ENCODE measurements around the gene XYLT2.
A peak's percentile ranks its signal among the peaks of the same experiment; 100 is the strongest.

The XYLT2 gene

DNA sequence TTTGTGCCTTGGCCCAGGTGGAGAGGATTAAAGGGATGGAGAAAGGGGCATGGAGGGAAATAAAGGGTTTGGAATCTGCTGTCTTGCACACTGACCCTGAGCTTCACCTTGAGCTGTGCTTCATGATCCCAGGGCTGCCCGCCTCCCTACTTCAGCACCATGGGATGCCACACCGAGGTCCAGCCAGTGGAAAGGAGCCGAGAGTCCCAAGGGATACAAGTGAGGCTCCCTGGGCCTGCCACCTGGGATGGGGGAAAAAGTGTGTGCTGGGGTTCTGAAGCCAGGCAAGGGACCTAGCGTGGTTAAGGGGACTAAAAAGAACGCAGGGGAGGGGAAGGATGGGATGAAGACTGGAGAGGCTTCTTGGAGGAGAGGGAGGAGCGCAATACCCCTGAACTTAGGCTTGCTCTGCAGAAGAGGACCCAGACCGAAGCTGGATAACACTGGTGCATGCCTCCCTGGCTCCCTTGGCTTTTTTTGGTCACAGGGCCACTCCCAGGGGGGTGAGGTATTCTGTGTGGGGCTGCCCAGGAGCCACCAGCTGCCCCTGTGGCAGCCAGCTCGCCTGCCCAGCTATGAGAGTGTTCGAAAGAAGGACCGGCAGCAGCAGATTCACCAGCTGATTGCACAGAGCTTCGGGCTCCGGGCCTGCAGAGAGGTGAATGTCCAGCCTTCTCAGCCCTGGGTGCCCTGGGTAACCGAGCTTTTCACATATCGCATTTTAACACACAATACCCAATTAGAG, 19.9 kb downstream of the XYLT2 start:
- DNase-seq: no peak

DNA sequence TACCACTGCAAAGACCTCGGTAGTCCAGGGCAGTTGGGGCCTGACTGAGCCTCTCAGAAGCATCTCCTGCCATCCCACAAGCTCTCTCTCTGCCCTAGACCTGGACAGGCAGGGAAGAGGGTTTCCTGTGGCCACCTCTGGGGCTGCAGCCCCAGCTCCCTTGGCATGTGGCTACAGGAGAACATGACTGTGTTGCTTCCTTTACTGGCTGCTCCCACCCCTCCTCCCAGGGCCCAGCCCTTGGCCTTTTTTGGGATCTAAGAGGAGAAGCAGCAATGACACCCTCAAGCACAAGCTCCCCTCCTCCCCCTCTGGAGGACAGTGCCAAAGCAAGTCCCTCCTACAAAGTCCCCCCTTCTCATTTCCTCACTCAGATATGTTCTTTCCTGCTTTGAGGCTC, 21.5 kb downstream of the XYLT2 start:
- DNase-seq: no peak

DNA sequence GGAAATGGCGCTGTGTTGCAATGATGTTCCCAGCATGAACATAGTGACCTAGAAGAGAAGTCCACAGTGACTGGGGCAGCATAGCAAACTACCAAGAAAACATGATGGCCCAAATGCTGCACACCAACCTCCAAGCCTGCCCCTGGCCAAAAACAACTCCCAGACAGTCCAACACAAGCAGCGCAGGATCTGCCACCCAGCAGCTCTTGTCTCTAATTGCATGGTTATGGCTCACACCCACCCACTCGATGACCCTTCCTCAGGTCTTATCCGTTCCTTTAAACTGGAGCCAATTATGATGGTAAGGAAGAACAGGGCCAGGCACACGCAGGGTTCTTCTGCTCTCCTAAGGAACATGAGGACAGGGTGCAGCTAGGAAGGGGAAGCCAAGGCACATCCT, 24.1 kb downstream of the XYLT2 start:
- DNase-seq: no peak

DNA sequence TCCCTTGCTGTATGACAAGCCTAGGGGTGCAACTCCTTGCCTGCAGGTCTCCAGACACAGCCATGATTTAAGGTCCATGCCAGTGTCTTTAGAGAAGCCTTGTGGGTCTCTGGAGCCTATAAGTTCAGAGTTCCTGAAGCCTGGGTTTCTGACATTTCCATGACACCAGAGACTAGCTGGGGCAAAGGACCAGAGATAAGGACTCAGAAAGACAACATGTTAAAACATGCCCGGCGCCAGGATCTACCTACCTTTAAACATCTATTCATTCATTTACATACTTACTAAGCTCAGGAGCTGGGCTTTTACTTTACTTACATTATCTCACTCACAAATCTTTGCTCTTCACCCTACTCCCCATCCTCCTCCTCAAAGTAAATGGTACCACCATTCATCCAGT, 25.6 kb downstream of the XYLT2 start:
- no peak for DNase-seq

DNA sequence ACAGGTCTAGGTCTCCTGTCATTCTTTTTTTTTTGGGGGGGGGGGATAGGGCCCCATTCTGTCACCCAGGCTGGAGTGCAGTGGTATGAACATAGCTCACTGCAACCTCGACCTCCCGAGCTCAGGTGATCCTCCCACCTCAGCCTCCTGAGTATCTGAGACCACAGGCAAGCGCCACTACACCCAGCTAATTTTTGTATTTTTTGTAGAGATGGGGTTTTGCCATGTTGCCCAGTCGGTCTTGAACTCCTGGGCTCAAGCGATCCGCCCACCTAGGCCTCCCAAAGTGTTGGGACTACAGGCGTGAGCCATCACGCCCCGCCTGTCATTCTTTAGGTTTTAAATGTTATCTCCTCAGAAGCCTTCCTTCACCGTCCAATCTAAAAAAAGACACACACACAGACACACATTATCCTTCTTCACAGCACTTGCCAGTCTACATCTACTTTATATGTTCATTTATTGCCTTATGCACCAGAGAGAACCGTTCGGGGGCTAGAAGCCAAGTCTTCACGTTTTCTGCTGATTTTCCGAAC, 26.4 kb downstream of the XYLT2 start:
- no peak for DNase-seq

DNA sequence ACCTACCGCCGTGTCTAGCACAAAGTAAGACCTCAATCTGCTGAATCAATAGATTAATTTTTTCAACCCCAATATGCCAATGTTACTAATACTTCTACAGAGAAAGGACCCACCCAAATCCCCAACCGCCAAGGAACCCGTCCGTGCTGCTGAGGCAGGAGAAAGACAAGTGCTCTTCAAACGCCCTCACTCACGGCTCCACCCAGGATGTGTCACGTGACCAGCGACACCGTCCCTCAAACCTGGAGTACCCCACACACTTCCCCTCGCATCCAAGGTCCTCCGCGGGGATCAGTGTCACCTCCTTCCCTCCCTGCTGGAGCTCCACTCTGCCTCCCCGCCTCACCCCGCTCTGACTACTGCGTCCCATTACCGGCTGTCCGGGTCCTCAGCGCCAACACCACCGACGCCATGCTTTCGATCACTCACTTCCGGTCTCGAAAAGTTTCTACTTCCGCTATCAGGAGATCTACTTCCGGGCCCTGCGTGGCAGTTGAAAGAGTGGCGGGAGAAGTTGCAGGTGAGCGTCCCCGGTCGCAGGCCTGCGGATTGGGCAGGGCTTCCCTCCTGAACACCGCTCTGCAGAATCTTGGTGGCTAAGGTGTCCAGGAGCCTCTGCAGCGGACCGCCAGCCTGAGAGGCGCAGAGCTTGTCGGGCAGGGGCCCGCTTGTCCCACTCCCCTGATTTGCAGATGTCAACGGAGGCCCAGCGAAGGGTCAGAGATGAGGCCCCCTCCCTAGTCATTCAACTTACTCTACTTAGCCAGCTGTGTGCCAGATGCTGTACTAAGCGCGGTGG, 27.0 kb downstream of the XYLT2 start, which contains the start of the genes EME1 and MRPL27:
Gene EME1 (plus strand): TSS at position 472 of the 799 bp plus-strand sequence. CDS start 1,980 bp downstream, outside the sequence.
Gene MRPL27 (minus strand): TSS at position 427 of the 799 bp plus-strand sequence. CDS start 14 bp downstream, at position 413.
- peak; percentile 53 to 95 (median 79) for DNase-seq

DNA sequence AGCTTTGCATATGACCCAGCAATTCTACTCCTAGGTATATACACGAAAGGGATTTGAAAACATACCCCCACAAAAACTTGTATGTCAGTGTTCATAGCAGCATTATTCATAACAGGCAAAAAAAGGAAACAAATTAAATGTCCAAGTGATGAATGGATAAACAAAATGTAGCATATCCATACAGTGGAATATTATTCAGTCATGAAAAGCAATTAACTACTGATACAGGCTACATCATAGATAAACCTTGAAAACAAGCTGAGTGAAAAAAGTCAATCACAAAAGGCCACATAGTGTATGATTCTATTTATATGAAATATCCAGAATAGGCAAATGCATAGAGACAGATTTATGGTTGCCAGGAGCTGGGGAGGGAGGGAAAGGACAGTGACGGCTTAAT, 27.8 kb downstream of the XYLT2 start:
- DNase-seq: no peak

DNA sequence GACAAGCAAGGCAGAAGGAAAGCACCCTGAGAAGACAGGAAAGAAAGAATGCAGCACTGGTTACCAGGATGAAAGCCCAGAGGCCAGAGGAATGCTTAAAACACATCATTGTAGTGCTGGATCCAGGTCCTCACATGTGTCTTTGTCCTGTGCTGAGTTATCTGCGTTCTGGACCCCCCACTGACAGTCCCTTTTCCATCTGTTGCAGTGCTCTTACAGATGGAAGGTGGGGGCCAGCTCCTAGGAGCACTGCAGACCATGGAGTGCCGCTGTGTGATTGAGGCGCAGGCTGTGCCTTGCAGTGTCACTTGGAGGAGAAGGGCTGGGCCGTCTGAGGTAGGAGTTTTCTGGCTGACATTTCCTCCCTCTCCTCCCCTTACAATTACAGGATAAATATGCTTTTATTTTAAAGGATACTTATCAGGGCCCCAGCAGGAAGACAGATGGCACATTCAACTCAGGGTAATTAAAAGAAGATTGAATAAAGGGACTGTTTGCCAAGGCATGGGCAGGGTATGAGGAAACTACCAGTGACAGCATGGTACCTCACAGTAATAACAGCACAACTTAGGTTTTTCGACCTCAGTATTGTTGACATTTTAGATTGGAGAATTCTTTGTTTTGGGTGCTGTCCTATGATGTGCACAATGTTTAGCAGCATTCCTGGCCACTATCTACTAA, 30.1 kb downstream of the XYLT2 start:
- no peak for DNase-seq

DNA sequence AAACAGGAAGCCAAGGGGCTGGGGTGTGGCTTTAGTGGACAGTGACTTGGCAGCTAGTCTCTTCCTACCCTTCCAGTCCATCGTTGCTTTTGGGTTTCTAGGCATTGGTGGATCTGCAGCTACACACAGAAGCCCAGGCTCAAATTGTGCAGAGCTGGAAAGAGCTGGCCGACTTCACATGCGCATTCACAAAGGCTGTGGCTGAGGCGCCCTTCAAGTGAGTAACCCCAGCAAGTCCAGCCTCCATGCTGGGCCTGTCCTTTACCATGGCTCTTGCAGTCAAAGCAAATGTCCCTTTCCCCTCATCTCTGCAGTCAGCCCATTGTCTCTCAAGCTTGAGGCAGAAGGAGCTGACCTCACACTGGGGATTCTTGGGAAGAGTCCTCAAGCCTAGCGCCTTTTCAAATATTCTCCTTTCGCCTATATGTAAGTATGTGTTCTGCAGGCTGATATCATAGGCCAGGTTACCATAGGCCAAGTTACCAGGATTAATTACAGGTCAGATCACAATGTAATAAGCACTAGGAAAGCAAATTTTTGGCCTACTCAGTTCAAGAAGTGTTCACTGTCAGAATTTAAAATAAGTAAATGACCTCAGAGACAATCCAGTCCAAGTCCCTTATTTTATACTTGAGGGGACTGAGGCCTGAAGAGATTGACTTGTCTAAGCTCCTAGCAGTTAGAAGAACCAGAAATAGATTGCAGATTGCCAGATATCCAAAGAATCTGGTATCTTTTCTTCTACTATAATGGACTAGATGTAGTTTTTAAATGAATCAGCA, 33.6 kb downstream of the XYLT2 start:
- DNase-seq: no peak

DNA sequence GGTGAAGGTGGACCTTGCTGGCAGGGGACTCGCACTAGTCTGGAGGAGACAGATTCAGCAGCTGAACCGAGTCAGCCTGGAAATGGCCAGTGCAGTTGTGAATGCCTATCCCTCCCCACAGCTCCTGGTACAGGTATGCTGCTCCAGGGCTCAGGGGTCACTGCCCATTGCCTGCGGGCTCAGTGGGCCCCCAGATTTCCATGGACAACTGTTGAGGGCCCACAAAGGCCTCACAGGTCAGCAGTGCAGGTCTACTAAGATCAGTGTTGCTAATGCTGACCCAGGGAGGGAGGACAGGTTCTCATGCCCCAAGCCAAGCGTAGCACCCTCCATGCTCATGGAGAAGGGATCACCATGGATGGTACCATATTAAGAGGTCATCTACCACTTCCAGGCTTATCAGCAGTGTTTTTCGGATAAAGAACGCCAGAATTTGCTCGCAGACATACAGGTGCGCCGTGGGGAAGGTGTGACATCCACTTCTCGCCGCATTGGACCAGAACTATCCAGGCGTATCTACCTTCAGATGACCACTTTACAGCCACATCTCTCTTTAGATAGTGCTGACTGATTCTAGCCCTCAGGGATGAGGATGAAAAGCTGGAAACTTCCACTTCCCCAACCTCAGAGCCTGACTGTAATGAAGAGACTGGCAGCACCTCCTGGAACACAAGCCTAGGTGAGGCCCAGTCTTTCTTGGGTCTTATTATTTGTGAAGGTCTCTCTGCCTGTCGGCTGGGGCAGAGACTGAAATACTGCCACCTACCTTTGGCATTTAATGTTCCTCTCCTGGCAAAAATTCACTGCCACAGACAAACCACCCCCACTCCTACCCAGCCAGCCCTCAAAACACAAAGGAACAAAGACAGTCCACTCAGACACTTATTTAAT, 34.7 kb downstream of the XYLT2 start:
- no peak for DNase-seq

DNA sequence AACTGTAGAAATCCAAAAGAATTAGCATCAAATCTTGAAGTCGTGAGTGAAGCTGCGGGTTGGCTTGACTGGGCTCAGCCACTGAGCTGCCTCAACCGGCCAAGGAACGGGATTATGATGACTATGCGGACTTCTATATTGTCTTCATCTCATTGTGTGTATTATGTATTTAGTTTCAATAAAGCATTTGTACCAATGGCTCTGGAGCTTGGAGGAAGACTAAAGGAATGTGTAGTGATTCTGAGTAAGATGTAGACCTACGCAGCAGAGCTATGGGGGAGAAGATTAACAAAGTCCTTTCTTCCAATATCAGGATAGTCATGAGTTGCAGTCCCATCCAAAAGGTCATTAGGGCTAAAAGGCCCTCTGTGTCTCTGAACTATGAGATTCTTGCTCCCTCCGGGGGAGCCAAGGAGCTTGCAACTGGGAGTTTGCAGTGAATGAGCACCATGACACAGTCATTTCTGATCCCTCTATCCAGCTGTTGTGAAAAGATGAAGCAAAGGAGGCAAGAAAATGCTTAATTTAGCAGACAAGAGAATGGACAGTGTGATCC, 35.4 kb downstream of the XYLT2 start:
- DNase-seq: no peak

DNA sequence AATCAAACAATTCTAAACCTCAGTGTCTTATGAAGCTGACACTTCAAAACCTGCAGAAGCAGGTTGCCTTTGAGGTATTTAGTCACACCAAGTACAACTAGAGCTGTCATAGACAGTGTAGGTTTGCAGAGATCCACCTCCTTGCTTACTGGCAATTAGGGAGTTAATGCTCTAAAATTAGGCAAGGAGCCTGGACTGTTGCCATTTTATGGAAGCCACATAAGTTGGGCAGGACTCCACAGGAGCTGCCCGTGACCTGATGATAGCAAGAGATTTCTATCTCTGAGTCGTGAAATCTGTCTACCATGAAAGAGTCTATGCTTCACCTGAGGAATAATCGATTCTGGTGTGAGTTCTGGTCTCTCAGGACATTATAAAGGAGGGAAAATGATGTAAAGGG, 36.0 kb downstream of the XYLT2 start:
- no peak for DNase-seq

DNA sequence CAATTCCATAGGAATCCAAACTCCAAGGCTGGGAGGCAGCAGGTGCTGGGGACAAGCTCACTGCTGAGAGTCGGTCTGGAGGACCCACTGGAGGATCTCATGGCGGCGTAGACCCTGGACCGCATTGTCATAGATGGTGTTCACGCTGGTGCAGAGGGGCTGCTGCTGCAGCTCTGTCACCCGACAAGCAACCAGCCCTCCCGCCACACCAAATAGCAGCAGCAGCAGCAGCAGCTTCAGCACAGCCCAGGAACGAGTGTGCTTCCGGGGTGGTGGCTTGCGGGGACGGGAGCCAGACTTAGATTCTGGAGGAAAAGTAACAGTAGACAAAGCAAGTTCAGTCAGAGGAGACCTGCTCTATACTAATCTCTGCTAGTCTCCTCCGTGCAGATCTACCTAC, 37.0 kb downstream of the XYLT2 start:
- DNase-seq: no peak

DNA sequence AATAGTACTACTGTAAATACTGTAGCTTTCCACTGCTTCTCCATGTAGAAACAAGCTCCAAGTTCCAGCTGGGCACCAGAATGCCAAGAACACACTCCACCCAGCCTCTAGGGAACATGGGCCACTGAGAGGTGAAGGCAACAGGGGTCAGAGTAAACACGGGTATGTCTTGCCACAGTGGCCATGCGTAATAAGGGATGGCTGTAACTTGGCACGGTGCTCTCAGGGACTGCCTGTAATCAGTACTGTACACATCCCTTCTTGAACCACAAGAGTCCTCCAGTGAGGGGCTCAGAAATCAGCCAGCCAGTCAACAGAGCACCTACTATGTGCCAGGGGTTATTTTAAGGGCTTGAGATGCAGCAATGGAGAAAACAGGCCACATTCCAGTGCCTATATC, 40.6 kb downstream of the XYLT2 start:
- DNase-seq: no peak

DNA sequence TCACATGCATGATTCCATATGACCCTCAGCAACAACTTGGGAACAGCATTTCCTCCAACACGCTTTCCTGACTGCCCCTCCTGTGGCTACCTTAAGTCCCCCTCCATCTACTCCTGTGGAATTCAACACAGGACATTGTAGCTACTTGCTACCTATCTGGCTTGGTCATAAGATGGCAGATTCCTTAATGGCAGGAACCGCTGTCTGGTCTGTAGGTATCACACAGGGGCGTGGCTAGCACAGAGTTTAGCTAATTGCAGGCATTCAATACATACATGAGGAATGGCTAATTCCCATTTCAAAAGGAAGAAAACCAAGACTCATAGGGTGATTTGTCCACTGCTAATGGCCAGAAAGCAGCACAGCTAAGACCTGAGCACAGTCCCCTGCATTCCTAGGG, 42.8 kb downstream of the XYLT2 start:
- DNase-seq: no peak

DNA sequence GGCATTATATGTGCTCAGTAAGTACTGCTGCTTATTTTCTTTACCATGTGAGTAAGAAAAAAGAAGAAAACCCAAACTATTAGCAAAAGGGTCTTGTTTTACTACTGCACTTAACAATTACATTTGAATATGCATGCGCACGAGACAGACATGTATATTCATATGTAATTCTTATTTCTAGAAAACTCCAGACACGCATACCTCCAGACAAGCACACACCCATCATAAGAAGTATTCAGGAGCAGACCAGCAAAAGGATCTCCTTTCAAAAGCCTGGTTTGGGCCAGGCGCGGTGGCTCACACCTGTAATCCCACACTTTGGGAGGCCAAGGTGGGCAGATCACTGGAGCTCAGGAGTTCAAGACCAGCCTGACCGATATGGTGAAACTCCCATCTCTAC, 43.6 kb downstream of the XYLT2 start:
- DNase-seq: no peak

DNA sequence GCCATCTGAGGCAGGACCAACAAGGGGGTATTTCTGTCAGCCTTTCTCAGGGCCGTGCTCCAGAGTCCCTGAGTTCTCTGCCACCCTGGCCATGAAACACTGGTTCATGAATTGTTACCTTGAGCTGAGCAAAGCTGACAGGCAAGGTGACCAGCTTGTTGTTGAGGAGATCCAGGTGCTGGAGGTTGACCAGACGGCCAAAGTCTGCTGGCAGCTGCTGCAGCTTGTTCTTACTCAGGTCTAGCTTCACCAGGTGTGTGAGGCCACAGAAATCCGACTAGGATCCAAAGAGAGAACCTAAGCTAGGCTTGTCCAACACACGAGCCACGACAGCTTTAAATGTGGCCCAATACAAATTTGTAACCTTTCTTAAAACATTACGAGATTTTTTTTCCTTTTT, 46.7 kb downstream of the XYLT2 start:
- no peak for DNase-seq

DNA sequence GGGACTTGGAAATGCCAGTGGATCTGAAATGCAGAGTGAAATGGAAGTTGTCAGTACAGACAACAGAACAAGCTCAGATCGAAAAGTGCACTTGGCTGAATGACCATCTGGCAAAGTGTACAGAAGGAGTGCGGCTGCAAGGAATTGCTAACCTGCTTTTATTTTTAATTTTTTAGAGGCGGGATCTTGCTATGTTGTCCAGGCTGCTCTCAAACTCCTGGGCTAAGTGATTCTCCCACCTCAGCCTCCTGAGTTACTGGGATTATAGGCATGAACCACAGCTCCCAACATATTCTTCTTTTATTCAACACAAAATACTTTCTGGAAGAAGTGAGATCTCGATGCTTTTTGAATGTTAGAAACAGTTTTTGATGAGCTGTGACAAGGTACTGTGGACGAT, 47.8 kb downstream of the XYLT2 start:
- no peak for DNase-seq

DNA sequence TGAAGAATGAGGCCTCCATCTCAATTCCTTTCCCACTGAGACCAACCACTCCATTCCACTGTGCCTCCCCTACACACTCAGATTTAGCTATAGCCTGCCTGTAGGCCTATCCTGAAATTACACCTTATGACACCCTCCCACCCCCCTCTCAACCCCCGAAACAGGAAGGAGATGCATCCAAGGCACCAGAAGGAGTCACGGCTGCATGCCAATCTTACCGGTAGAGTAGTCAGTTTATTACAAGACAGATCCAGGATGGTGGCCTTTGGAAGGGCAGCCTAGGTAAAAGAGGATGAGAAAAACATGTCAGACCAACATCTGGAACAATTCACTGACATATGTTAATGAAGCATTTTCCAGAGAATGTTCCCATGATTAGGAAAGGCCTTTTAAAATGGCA, 48.8 kb downstream of the XYLT2 start:
- DNase-seq: no peak

DNA sequence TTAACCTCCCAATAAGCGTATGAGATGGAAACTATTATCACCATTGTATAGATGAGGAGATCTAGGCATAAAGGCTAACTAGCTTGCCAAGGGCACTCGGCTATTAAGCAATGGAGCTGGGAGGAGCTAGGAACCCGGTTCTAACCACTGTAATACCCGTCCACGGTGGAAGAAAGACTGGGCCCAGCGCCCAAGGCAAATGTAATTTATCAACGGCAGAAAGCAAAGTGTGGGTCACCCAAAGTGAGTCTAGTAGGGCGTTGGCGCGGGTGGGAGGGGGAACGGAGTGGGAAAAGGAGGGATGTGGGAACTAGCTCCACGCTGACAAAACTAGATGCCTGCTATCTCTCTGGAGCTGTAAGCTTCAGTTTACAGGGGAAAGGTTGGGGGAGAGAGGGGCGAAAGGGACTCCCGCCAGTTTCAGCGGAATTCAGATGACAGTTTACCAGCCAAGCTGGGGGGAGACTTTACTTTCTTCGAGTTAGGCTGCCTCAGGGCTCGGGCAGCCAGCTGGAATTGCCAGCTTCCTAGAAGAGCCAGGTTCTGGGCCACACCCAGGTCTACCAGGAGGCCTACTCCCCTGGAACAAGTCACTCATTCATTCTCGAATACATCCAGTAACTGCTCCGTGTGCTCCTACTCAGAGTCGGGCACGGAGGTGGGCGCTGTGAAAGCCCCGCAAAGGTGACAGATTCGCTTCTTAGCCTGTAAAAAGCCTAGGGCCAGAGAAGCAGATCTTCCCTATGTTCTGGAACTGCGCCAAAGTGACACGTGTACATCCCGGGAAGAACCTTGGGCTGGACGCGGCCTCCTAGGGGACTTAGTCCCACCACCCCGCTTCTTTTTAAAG, 50.6 kb downstream of the XYLT2 start:
- peak in 2 of 5 experiments; percentile 9 to 16 for DNase-seq

Measured in T-helper 2 cell (primary cell).